NCI-H345 treated with DMSO at 0.1 percent for 48 hours (cell line): ENCODE measurements around the gene PFDN2.
"Not testable (repeated sequence)": the region's sequence is repeated elsewhere in the genome, so short reads cannot be mapped to it uniquely, and the experiment has no call there.

Source experiments
- DNase-seq: peaks from one replicate; lab custom pipeline; 2025; ENCODE audit not compliant: unreplicated experiment; lab: John Stamatoyannopoulos, UW

The PFDN2 gene

GRCh38 chr1:161139766-161140165 is 21.9 kb upstream of the PFDN2 start:
- DNase-seq, result no peak

GRCh38 chr1:161138431-161138830 is 20.6 kb upstream of the PFDN2 start:
- DNase-seq, result no peak

DNA sequence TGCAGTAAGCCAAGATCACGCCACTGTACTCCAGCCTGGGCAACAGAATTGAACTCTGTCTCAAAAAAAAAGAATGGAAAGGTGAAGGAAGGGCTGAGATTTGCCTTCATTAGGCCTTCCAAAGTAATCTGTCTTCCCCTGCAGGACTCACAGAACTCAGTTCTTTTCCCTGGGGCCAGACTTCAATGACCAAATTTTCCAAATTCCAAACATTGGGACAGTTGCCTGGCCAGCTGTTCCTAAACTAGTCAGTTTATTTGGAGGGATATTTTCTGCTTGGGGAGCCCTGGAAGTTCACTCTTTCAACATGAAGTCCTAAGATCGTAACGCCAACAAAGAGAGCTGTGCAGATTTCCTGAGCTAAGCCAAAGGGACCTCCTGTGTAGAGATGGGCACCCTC is 20.0 kb upstream of the PFDN2 start:
- no peak for DNase-seq

DNA sequence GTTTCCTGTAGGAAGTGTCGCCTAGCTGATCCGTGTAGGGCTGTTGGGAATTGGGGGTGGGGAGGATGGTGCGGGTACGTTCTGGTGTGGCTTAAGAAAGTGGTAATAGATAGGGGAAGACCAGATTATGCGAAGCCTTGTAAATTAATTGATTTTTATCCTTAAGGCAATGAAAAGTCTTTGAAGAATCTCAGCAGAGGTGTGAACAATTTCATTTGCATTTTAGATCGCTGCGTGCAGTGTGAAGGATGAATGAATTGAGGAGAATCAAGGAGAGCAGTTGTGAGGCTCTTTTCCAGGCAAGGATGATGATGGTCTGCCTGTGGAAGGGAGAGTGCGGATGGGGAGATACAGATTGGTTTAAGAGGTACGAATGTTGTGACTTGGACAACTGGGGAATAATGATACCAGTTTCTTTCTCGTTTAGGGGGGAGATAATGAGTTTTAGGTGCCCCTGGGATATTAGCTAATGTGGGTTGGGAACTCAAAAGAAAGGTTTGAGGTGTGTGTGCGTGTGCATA is 15.4 kb upstream of the PFDN2 start:
- no peak for DNase-seq

GRCh38 chr1:161132410-161133219 is 14.8 kb upstream of the PFDN2 start, which contains the start of gene DEDD:
Gene DEDD (minus strand): TSS chr1:161132667. CDS start chr1:161124462, 8,205 bp downstream.
- peak; percentile 93 for DNase-seq

DNA sequence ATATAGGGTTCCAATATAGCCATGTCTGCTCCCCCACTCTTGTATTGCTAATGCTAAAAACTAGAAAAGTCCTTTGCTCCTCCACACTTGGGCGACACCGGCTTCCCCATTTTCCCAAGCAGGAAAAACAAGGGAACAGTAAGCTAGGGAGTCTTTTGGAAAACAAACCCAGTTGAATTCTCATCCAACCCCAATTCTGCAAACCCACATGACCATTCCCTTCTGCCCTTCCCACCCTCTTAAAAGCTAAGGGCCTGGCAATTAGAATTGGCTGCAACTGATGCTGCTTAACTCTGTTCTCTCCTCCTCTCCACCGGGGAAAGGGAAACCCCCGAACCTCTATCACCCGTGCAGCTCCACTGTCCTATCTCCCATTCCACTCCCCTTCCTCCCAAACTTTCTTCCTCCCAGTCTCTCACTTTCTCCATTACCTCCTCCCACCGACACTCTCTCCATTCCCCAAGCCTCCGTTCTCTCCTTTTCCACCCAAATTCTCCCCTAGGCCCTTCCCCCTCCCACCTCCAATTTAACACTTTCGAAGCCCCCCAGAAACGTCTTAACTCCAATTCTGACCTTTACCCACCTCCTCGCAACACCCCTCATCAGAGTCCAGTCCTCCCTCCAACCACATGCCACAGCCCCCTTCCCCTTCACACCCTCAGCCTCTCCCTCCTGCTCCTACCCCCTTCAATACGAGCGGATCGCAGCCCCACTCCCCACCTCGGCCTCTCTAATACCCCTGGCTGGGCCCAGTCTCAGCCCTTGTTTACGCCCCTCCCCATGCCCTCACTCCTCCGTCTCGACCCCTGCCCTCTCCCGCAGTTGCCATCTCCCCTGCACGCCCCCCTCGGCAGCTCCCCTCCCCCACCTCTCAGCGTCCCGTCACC is 13.9 kb upstream of the PFDN2 start:
- DNase-seq, result no peak

- no peak for DNase-seq
These were observed 12.4 kb upstream of the PFDN2 start for GRCh38 chr1:161130266-161130665.

DNA sequence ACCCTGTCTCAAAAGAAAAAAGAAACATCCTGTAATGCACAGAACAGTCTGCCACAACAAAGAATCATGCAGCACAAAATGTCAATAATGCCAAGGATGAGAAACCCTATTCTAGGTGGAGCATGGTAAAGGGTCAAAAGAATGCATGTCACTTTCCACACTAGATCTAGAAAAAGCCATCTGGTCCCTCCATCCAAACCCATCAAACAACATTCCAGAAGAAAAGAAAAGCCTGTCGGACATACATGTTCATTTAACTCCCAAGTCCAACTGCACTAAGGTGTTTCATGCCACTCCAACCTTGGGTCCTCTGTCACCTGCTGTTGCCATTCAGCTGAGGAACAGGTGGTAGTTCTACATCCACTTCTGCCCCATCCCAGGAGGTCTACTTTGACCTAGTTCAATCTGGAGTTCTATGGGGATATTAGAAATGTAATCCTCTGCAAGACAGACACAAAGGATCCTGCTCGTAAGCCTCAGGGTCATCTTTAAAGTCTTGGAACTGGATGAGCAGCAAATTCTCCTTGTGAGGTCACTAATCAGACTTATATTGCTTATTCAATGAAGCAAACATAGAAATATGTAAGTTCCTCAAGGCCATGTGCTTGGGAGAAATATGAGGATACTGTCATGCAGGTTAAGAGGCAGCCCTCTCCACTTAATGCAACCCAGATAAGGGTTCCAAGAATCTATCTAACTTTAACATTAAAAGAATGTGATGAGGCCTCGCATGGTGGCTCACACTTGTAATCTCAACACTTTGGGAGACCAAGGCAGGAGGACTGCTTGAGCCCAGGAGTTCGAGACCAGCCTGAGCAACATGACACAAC is 11.0 kb upstream of the PFDN2 start:
- no peak for DNase-seq

- no peak for DNase-seq
These were observed 9.8 kb upstream of the PFDN2 start for GRCh38 chr1:161127649-161128048.

- no peak for DNase-seq
These were observed 5.1 kb upstream of the PFDN2 start for GRCh38 chr1:161122967-161123366.

DNA sequence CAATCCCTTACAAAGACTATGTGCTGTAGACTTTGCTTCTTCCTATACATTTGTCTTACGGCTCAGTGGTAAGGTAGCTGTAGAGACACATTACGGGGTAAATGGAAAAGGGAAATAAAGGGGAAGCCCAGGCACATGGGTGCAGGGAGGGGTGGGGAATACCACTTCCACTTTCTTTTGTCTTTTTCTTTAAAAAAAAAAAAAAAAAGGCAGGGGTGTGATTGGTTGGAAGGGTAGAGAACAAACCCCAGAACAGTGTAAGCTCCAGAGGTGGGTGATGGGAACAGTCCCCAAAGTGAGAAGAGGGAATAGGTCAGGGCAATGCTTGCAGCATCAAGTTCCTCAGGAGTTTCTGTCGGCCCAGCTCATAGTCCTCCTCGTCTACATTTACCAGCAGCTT is 4.0 kb upstream of the PFDN2 start:
- DNase-seq, result no peak

- no peak for DNase-seq
These were observed 3.3 kb upstream of the PFDN2 start for GRCh38 chr1:161121042-161121650.

- DNase-seq, result no peak
These were observed 1.5 kb upstream of the PFDN2 start for GRCh38 chr1:161119092-161119903.

- DNase-seq, result not testable (repeated sequence)
These were observed 1.9 kb downstream of the PFDN2 start for GRCh38 chr1:161115961-161116360.

- no peak for DNase-seq
These were observed 2.6 kb downstream of the PFDN2 start for GRCh38 chr1:161115132-161115711.

- DNase-seq, result no peak
These were observed 3.3 kb downstream of the PFDN2 start for GRCh38 chr1:161114556-161114955.

DNA sequence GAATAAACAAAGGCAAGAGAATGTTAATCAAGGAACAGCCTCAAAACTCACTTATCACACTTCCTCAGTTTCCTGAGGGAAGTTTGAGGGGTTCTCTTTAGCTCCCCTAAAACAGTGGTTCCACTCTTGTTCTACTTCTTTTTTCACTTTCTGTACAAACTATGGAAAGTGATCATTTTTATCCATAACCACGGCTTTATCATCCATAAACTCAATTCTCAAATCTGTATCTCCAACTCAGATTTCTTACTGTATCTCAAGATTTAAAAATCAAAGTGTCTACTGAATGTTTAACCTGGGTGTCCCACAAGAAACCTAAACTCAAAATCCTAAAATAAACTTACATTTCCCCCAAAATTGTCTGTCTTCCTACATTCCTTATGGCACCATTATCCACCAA is 3.9 kb downstream of the PFDN2 start:
- no peak for DNase-seq

DNA sequence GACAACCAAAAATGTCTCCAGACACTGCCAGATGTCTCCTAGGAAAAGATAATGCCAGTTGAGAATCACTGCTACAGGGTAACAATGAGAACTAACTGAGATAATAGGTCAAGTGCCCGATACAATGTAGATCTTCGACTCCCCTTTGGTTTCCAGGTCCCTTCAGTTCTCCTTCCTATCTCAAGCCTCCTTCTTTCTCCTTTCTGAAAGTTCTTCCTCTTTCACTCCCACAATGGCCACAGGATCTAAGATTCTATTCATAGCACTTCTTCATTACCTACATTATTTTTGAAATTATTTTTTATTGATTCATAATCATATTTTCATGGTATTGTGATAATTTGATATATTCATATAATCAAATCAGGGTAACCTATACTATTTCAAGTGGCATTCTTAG is 6.3 kb downstream of the PFDN2 start:
- DNase-seq, result no peak

DNA sequence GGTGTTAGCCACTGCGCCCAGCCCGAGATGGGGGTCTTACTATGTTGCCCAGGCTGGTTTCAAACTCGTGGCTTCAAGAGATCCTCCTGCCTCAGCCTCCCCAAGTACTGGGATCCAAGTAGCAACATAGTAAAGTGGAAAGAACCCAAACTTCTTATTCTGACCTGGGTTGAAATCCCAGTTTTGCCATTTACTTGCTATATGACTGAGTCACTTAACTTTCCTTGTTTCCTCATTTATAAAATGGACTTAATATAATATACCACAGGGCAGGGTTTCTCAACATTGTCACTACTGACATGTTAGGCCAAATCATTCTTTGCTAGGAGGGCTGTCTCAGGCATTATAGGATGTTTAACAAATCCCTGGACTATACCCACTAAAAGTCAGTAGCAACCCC is 6.7 kb downstream of the PFDN2 start:
- no peak for DNase-seq
